Activated CD4-positive, CD25-positive, alpha-beta regulatory T cell (primary cell): ENCODE results near the gene TRPM3.
A peak's percentile ranks its signal among the peaks of the same experiment; 100 is the strongest.

ENCODE experiments used
- DNase-seq, 4 experiments: peaks; one replicate each; lab custom pipeline; 2025; lab: John Stamatoyannopoulos, UW

Gene TRPM3

GRCh38 chr9:70609011-70609410 is 512.4 kb downstream of the TRPM3 start:
- no peak for DNase-seq

GRCh38 chr9:70607926-70608325 is 513.5 kb downstream of the TRPM3 start:
- DNase-seq = no peak

- DNase-seq = no peak
These were observed 514.1 kb downstream of the TRPM3 start for GRCh38 chr9:70607329-70607728.

DNA sequence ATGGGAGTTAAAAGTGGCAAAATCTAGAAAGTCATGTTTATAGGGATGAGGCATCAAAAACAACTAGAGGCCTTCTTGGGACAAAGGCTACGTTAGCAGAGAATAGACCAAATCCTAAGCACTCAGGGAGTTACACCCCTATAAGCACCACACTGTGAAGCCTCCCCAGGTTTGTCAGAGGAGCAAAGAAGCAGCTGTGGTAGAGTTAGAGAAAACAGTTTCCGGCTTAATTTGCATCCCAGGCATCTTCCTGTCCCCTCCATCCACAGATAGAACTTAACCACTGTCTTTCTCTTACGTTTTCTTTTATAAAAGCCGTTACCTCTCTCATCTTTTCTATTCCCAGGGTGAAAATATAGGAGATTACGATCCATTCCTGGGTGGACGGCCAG is 518.4 kb downstream of the TRPM3 start:
- DNase-seq = no peak

DNA sequence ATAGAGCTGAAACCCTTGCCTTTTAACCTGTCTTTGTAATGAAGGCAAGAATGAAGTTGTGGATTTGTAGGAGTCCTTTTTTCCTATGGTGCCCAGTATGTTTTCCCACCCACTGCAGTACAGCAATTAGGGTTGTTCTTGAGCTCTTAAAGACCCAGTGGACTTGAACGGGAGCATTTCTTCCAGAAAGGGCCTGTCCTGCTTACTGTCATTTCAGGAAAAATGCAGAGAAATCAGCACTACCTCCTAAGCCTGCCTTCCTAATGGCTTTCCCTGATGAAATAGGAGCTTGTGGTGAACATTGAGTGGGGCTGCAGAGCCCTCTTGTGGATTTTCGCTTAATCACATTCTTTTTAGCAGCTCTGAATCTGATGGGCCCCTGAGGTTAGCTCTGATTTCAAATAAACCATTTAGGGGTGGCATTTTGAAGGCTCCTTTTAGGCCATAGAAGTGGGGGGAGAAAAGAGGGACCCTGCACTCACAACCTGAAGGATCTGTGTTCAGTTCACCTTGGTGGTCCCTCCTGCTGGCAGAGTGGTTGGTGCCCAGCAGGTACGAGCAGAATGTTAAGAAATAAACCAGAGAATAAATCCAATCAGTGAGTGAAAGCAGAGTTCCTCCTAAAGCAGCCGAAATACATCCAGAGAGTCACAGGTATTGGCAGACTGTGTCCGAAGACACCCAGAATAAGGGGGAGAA is 519.0 kb downstream of the TRPM3 start:
- peak in 1 of 4 experiments; percentile 4 for DNase-seq

GRCh38 chr9:70601000-70601951 is 520.1 kb downstream of the TRPM3 start:
- DNase-seq = no peak

- no peak for DNase-seq
These were observed 520.9 kb downstream of the TRPM3 start for GRCh38 chr9:70600506-70600905.

DNA sequence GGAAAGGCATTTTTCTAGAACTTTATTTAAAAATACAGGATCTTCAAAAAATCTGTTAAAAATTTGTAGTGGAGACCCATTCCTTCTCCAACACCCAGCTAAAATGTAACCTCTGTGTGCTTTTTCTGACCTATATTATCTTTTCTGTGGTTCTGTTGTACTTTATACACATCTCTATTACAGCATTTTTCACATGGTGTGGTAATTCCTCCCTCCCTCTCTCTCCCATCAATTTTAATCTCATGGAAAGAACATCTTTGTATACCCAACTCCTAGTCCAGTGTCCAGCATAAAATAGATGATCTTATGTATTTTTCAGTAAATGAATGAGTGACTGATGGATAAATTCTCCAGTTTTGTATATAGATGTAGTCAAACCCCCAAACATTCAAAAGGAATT is 523.5 kb downstream of the TRPM3 start:
- DNase-seq = no peak

GRCh38 chr9:70595211-70595610 is 526.2 kb downstream of the TRPM3 start:
- no peak for DNase-seq

GRCh38 chr9:70594386-70594944 is 527.0 kb downstream of the TRPM3 start:
- DNase-seq = no peak

DNA sequence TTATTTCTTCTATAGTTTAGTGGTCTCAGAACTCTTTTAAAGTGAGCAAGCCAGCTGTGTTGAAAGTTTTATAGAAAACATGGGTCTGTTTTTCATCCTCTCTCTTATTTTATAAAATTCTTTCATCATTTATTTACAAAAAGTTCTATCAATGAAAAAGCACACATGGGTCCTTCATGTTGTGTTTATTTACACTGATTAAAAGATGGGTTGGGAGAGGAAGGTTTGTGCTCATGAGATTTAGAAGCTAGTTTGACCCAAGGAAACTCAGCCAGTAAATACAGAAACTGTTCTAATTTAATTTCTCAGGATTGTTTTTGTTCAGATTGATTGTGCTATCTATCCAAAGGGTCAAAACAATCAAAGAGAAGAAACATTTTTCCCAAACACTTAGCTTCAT is 528.2 kb downstream of the TRPM3 start:
- DNase-seq = no peak

DNA sequence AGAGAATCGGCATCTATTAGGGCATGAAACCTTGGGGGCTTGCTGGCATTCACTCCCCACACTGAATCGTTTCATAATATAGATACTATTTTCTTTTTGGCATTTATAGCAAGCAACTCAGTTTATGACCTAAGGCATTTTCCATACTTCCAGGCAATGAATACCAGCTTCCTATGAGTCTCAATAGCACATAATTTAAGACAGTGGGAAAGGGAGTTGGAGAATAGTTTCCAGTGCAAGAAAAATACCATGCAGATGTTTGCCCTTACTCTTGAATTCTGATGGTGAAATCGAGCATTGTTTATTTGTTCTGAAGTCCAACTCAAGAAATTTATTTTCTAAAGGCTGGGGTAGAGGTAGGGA is 531.1 kb downstream of the TRPM3 start:
- no peak for DNase-seq

DNA sequence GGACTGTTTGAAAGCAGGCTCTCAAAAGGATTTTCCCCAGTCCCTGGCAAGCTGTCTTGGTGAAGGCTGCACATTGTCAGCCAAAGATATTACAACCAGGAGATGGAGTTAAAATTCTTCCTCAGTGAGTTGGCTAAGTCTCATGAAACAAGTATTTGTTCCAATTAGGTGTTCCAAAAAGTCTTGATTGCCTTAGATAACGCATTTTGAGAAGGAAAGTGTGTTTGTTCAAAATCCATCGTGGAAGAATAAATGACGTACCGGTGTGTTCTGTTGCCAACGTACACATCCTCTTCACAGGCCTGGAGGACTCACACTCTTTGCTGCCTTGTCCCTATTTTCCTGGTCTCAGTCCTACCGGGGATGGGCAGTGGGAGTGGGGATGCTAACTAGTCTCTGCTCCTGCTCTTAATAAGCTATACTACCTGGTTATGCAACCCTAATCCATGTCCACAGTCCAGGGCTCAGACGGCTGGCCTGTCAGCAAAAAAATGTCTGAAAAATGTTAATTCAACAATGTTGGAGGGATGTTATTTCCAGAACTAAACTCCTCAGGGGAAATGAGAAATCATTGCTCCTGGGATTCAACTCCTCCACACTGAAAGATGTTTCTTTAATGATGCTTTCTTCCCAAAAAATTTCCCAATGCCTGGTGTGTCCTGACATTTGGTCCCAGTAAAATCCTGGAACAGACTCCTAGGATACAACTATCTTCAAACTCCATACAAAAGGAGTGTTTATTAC is 531.7 kb downstream of the TRPM3 start:
- no peak for DNase-seq

DNA sequence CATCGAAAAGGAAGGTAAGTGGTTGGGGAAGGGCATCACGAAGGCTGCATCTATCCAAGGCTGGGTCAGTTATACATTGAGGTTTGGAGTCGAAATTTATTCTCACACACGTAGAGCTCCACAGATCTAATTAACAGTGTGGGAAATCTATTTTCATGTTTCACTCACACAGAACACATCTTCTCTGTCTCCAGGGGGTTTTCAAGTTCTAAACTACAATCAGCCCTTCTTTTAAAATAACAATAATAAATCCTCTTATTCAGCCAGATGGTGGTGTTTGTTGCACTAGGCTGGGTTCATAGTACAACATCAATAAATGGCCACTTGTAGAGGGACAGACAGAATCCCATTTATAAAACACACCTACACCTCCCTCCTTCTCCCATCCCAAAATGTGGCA is 532.4 kb downstream of the TRPM3 start:
- DNase-seq = no peak

DNA sequence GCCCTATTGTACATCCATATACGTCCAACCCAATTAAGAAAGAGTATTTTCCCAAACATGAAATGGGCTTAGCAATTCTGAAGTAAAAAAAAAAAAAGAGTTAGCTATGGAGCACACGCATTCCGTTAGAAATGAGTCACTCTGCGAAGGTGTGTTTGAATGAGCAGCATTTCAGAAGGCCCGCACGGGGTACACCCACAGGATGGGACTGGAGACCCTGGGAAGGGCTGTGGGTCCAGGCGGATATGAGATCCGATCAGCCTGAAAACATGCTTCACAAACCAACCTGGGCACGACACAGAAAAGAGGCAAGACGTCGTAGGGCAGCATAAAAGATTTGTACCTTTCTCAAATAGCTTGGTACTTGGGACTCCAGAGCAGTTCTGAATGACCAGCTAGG is 533.0 kb downstream of the TRPM3 start:
- DNase-seq = no peak

DNA sequence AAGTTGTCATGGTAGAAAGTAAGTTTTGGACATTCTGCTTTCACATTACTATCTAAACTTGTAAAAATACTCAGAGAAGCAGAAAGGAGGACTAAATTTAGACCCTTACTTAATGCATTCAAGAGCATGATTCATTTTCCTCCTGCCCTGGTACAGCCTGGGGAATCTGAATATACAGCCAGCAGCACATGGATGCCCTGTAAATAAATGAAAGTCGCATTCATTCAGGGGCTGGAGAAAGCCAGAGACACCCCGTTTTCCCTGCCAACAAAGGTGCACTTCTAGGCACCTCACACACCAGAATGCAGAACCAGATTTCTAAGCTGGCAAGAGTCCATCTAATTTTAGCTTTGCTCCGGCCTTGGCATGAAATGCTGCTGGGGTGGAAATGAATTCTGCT is 534.2 kb downstream of the TRPM3 start:
- no peak for DNase-seq

- no peak for DNase-seq
These were observed 534.9 kb downstream of the TRPM3 start for GRCh38 chr9:70586476-70586875.

DNA sequence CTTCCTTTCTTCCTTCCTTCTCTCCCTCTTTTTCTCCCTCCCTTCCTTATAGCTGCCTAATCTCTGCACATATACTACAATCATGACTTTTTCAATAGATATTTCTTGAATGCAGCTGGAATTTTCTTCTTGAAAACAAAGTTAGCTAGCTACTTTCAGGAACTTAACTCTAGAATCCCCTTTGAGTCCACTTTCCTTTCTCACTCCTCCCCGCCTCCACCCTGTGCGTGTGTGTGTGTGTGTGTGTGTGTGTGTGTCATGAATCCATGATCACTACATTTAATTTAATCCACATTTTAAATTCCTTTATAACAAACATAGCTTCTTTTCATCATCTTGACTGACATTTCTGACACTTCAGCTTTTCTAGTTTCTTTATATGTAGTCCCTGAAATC is 539.5 kb downstream of the TRPM3 start:
- DNase-seq = no peak

GRCh38 chr9:70581214-70581954 is 540.0 kb downstream of the TRPM3 start:
- no peak for DNase-seq

DNA sequence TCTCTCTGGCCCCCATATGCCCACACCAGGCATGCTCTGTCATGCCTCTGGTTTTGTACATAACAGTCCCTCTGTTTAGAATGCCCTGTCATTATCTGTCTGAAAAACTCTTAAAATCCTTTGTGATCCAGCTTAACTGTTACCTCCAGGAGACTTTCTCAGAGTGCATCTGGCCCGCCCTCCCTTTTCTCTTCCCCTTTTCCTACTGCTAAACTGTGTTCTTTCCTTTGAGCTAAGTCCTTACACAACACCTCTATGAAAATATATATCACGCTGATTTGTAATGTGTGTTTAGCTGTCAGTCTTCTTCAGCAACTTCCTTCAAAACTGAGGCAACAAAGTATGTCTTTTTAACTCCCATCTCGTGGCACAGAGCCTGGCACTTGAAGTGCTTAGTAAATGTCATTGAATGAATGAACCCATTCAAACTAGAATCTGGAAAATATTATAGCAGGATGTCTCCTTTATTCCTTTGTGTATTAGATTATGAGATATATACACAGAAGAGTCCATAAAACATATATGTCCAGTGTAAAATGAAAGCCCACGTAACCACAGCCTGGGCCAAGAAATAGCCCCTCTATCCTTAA is 540.7 kb downstream of the TRPM3 start:
- no peak for DNase-seq

GRCh38 chr9:70579686-70580085 is 541.7 kb downstream of the TRPM3 start:
- no peak for DNase-seq
